Upper lobe of right lung (tissue), 1 donor: ENCODE results near the gene ZNF831. TPM values are rescaled to one million over a fixed set of nuclear protein-coding genes. Genes with fewer than 3 reads are reported as not detected.
A peak's percentile ranks its signal among the peaks of the same experiment; 100 is the strongest.

ENCODE experiments used
- ATAC-seq: fragments of 200-7000 bp; cut with Tn5 transposase; one replicate; pipeline ENCODE4 v1.9.1; 2020; ENCODE audit warnings: mild to moderate bottlenecking, moderate library complexity
- DNase-seq: peaks from one replicate; pipeline ENCODE4 v3.0.0-alpha.2; 2020
- H3K27ac ChIP-seq: fragments of 200-600 bp; one replicate; pipeline ENCODE4 v1.8.0; 2022
- H3K27me3 ChIP-seq: fragments of 200-600 bp; one replicate; pipeline ENCODE4 v1.8.0; 2022; ENCODE audit warnings: mild to moderate bottlenecking
- H3K36me3 ChIP-seq: fragments of 200-600 bp; one replicate; pipeline ENCODE4 v1.8.0; 2022
- H3K4me1 ChIP-seq: fragments of 200-600 bp; one replicate; pipeline ENCODE4 v1.8.0; 2022
- H3K4me3 ChIP-seq: fragments of 200-600 bp; one replicate; pipeline ENCODE4 v1.8.0; 2022; ENCODE audit warnings: mild to moderate bottlenecking
- H3K9me3 ChIP-seq: fragments of 200-600 bp; one replicate; pipeline ENCODE4 v1.8.0; 2022
- CTCF ChIP-seq: fragments of 200-600 bp; IDR thresholded peaks from one replicate; pipeline ENCODE4 v1.8.0; 2022; ENCODE audit warnings: antibody characterized with exemption
- intact Hi-C: fragments of 100-400 bp; cut with DNase I; formaldehyde crosslinking; loops from one replicate; pipeline ENCODE4 v1.11.0; 2022
- total RNA-seq: library from RNA; stranded (reverse); fragmentation: NEBNext Ultra II Directional; extraction: Animal tissue kit (Norgen Biotek cat#: 25700); gene quantifications from one replicate; pipeline ENCODE4 v1.2.1, GENCODE V29; 2021
- donor health status: DM: no; HTN: yes; CAD: no; lungs with severe emphysema.

ZNF831 gene
- total RNA-seq, 1 donor from 2014 or later = 1.0 TPM

- Histone ChIP-seq H3K4me3 (no peak overlapping the region), H3K27ac (no peak overlapping the region), H3K36me3 (no peaks in the 10 kb centered on the region), H3K27me3 (no peaks in the 10 kb centered on the region), H3K9me3 (no peaks in the 10 kb centered on the region), H3K4me1 (peaks cover 24% of the 10 kb centered on the region)
- TF ChIP-seq CTCF = no peak
- intact Hi-C loops = no loop called here
- ATAC-seq = no peak
- no peak for DNase-seq
Measured at GRCh38 chr20:59151391-59151790, 12.2 kb upstream of the ZNF831 start.

- peaks cover 21% of the 10 kb centered on the region for H3K4me1 ChIP-seq
- no peak for TF ChIP-seq CTCF
- no peaks in the 10 kb centered on the region for H3K36me3 ChIP-seq
- H3K27me3 ChIP-seq = no peaks in the 10 kb centered on the region
- DNase-seq (no peak), ATAC-seq (no peak)
- intact Hi-C loops = no loop called here
- H3K9me3 ChIP-seq = no peaks in the 10 kb centered on the region
- no peak overlapping the region for H3K27ac ChIP-seq
- no peak overlapping the region for H3K4me3 ChIP-seq
Measured at GRCh38 chr20:59151820-59152219, 11.8 kb upstream of the ZNF831 start.

- DNase-seq = no peak
- Histone ChIP-seq H3K4me1 (peaks cover 12% of the 10 kb centered on the region), H3K4me3 (no peak overlapping the region), H3K9me3 (no peaks in the 10 kb centered on the region), H3K27ac (no peak overlapping the region), H3K27me3 (no peaks in the 10 kb centered on the region), H3K36me3 (no peaks in the 10 kb centered on the region)
- peak; percentile 43 for ATAC-seq
- TF ChIP-seq CTCF = no peak
- intact Hi-C loops = no loop called here
Measured at GRCh38 chr20:59152559-59153354, 10.9 kb upstream of the ZNF831 start.

GRCh38 chr20:59153355-59153681 lies 10.3 kb upstream of the ZNF831 start:
- Histone ChIP-seq H3K27ac (no peak overlapping the region), H3K4me1 (peaks cover 11% of the 10 kb centered on the region), H3K9me3 (no peaks in the 10 kb centered on the region), H3K4me3 (no peak overlapping the region), H3K36me3 (no peaks in the 10 kb centered on the region), H3K27me3 (no peaks in the 10 kb centered on the region)
- DNase-seq = peak; percentile 77
- peak; percentile 66 for ATAC-seq
- intact Hi-C loops = no loop called here
- no peak for TF ChIP-seq CTCF

- H3K27me3 ChIP-seq = no peaks in the 10 kb centered on the region
- intact Hi-C loops = no loop called here
- no peak for ATAC-seq
- no peak for TF ChIP-seq CTCF
- no peaks in the 10 kb centered on the region for H3K9me3 ChIP-seq
- peaks cover 11% of the 10 kb centered on the region for H3K4me1 ChIP-seq
- no peak overlapping the region for H3K27ac ChIP-seq
- H3K4me3 ChIP-seq = no peak overlapping the region
- H3K36me3 ChIP-seq = no peaks in the 10 kb centered on the region
- DNase-seq = no peak
Measured at GRCh38 chr20:59153832-59154231, 9.8 kb upstream of the ZNF831 start.
